ENCODE data around the gene SCLT1.

DNA sequence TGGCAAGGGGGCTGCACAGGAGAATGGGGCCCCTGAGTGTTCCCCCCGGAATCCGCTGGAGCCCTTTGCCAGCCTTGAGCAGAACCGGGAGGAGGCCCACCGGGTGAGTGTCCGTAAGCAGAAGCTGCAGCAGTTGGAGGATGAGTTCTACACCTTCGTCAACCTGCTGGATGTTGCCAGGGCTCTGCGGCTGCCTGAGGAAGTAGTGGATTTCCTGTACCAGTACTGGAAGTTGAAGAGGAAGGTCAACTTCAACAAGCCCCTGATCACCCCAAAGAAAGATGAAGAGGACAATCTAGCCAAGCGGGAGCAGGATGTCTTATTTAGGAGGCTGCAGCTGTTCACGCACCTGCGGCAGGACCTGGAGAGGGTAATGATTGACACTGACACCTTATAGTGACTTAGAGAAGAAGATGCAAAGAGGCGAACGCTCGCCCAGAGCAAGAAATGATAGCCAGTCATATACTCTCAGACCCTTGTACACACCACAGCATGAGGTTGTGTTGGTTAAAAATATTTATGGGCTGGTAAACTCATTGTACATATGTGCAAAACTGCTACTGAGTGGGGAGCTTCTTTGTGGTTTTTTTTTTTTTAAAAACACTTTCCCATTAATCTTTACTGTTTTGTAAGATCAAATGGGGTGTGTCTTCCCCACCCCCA lies 231.4 kb downstream of the SCLT1 start:
- TF ChIP-seq, protein P1, sequence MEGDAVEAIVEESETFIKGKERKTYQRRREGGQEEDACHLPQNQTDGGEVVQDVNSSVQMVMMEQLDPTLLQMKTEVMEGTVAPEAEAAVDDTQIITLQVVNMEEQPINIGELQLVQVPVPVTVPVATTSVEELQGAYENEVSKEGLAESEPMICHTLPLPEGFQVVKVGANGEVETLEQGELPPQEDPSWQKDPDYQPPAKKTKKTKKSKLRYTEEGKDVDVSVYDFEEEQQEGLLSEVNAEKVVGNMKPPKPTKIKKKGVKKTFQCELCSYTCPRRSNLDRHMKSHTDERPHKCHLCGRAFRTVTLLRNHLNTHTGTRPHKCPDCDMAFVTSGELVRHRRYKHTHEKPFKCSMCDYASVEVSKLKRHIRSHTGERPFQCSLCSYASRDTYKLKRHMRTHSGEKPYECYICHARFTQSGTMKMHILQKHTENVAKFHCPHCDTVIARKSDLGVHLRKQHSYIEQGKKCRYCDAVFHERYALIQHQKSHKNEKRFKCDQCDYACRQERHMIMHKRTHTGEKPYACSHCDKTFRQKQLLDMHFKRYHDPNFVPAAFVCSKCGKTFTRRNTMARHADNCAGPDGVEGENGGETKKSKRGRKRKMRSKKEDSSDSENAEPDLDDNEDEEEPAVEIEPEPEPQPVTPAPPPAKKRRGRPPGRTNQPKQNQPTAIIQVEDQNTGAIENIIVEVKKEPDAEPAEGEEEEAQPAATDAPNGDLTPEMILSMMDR (IDR thresholded peaks at IDR 0.05; ENCODE audit: control extremely low read depth in 1 of 3, insufficient read depth in 1 of 3, low read depth in 1 of 3, low read length in 3 of 3): no peak
- TF ChIP-seq EZH2 (IDR thresholded peaks at IDR 0.05; ENCODE audit: low read depth, low read length, severe bottlenecking): no peak

Measured in H1 (cell line).